ENCODE measurements around the gene C16orf89.

The C16orf89 gene

DNA sequence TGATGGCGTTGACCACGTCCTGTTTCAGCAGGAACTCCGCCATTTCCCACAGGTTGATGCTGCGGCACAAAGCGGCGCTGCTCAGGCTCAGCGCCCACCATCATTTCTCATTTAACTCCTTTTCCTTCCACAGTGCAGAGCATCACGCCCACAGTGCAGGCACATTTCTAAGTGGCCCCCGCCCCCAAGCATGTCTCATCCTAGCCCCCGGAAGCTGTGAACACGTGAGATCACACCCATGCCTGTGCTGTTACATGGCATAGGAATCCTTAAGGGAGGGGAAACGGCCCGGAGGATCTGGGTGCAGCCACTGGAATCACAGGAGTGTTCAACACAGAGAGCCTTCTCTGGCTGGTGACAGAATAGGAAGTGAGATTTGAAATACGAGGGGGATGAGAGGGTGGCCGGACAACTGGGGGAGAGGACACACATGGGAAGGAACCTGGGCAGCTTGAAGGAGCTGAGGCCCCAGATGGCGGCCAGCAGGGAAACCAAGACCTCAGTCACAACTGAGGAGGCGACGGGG lies 36.7 kb downstream of the C16orf89 start:
- DNase-seq, result no peak

DNA sequence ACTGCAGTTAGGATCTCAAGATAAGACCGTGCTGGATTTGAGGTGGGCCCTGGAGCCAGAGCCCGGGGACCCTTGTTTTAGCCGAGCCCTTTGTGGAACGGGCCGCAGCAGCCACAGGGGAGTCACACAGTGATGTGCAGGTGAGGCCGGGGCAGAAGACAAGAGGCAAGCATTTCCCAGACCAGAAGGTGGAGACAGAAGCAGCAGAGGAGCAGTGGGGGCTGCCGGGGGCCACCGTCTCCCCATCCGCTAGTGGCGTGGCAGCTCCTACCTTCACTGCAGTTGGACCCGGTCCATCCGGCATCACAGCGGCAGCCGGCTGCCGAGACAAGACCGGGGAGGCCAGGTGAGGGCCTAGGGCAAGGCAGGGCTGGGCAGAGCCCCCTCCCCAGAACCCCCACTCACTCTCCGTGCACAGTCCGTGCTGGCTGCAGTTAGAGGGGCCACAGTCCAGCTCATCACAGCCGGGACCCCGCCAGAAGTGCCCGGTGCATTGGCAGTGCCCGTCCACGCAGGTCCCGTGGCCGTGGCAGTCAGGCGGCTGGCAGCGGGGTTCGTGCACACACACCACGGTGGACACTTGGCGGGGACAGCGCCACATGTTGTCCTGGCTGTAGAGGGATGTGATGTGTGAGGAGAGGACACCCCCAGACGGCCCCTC lies 38.1 kb downstream of the C16orf89 start:
- DNase-seq, result no peak

DNA sequence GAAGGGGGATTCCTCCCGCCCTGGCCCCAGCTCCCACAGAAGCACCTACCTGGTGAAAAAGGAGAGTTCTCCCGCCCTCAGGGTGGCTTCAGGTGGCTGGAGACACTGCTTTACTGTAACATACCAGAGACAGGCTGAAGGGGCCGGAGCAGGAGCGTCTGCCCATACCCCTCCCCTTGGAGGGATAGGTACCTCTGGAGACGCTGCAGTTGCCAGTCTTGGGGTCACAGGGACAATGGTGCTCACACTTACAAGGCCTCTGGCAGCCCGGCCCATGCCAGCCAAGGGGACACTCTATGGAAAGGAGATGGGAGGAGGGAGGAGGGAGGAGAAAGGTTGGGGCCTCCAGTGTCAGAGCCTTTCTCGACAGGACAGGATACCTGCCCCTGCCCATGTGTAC lies 38.7 kb downstream of the C16orf89 start:
- DNase-seq, result no peak

DNA sequence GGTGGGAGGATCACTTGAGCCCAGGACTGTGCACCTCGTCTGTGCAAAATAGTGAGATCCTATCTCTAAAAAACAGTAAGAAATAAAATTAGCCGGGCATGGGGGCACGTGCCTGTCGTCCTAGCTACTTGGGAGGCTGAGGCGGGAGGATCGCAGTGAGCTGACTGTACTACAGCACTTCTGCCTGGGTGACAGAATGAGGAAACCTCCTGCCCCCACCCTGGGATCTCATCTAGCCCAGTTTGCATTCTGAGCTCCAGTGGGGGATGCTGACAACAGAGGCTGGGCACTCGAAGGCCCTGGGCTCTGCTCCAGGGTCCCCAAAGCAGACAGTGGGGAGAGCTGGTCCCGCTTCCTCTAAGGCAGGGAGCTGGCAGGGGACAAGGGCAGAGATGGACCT lies 39.1 kb downstream of the C16orf89 start:
- DNase-seq, result no peak

DNA sequence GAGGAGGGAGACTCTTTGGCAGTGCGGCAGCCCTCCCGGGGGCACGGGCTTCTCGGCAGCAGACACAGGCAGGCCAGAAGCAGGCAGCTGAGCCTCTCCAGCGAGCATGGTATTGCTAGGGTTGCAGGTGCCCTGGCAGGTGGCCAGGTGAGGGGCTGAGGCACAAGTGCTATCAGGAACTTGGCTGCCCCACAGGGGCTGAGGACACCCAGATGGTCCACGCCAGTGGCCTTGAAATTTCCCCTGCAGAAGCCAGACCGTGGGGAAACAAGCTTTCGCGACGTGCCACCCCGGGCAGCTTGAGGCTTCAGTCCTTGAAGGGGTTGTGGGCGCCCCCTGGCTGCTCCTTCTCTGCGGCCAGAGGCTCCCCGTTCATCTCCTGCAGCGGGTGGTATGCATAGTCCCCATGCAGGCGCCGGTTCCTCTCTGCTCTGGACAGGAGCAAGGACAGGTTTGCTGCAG lies 40.6 kb downstream of the C16orf89 start:
- DNase-seq, result no peak

DNA sequence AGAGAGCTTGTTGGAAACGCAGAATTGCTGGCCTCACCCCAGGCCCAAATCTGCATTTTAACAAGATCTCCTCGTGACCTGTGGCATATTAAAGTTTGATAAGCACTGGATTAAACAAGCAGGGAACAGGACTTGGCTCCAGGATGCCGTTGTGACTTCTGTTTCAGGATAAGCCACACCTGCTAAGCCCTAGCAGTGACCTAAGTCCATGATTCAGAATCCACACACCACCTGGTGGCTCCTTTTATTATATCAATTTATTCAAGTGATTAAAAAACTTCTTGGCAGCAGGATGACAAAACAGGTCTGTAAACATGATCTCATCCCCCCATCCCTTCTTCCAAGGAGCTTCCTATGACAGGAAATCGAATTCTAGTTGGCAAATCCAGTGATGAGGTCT lies 41.1 kb downstream of the C16orf89 start:
- no peak for DNase-seq

DNA sequence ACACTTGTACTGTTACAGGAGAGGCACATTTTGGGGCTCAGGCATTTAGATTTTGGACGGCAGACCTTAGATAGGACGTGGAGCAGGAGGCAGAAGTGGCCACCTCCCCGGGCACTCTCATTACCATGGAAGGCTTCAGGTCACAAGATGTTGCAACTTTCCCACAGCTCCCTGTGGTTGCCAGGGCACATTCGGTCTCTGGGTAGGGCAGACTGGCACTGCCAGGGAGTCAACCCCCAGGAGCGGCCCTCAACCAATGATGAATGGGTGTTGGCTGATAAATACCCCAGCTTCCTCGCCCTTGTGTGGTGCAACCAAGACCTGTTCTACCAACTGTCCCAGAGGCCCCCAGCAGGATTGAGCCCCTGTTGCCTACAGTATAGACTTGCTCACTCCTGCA lies 43.2 kb downstream of the C16orf89 start:
- no peak for DNase-seq

DNA sequence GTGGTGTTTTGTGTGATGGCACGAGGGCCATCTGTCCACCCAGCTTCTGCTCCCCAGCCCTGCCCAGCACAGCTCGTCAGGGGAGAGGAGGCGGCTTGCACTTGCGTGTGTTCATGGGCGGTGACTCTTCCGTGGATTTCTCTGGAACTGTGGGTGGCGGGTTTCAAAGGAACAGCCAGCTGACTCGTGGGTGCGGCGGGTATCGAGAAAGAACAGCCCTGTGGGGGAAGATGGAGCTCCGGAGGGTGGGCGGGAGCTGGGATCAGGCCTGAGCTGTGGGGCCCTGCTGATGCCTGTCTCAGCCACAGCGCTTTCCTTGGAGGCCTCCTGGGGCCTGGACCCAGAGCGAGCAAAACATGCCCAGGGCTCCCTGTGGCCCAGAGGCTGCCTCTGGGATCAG lies 45.2 kb downstream of the C16orf89 start:
- no peak for DNase-seq

DNA sequence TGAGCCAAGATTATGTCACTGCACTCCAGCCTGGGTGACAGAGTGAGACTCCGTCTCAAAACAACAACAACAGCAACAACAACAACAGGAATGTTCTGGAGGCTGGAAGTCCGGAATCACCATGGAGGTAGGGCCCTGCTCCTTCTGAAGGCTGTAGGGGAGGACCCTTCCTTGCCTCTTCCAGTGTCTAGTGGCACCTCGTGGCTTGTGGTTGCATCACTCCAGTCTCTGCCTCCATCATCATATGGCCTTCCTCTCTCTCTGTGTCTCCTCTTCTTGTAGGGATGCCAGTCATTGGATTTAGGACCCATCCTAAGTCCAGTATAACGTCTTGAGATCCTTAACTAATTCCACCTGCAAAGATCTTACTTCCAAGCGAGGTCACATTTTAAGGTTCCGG lies 46.0 kb downstream of the C16orf89 start:
- no peak for DNase-seq

DNA sequence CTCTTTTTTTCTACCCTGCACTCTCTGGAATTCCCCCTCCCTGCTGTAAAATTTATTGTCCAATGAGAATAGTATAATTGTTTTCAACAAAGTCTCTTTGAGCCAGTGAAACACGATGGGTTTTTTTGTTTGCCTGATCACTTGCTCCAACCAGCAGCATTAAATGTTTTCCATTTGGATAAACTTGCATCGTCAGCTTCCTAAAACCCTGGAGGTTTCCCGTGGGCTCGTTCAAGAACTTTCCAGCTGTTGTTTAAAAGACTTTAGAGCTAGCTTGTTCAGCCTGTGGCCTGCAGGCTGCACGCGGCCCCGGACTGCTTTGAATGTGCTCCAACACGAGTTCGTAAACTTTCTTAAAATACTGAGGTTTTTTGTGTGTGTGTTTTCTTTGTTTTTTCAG lies 47.0 kb downstream of the C16orf89 start:
- DNase-seq, result no peak

DNA sequence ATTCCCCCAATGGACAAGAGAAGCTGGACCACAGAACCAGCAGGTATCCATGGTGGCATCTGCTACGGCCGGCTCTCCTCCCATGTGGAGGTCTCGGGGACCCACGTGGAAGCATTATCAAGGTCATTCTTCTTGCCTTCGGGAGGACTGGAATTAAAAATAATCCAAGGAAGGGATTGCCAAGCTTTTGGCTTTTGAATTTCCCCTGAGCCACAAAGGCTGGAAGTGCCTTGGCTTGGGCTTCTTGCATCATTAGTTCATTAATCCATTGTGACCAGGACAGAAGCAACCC lies 48.1 kb downstream of the C16orf89 start:
- no peak for DNase-seq

DNA sequence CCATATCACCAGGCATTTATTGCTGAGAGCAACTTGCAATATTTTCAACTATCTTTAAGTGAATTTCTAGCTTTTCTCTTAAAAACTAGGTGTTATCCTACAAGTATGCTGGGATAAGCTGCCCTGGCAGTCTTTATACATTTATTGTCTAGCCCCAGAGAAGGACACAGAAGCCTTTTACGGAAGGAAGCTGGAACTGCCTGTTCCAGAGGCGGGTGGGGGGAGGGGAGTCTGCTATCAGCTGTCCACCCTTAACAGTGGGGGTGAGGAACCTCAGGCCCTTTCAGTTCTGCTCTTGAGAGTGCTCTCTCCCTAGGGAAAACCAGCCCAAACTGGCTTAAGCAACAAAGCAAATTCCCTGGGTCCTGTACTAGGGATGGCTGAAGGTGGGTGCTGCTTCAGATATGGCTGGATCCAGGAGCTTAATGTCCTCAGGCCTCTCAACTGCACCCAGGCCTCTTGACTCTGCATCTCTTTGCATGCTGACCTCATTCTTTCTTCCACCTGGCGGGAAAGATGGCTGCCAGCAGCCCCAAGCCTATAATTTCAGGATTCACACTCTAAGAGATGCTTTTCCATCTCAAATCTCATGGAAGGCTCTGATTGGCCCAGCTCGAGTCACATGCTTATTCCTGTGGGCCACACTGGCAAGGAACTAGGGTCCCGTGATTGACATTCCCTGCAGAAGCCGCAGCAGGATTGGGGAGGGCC lies 48.6 kb downstream of the C16orf89 start:
- DNase-seq, result no peak

DNA sequence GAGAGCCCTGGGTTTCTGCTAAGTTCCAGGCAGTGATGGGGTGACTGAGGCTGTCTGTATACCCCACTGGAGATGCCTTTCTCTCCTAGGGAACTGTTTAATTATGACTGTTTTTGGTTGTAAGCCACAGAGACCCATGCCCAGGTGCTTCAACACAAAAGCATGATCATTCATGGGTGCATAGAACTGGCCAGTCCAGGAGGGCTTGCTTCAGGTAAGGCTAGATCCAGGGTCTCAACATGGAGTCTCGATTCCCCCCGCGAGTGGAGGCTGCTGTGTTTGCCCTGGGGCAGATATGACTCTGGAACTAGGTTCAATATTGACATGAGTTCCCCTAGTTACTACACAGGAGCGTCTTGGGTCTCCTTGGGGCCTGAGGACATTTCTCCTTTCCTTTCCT lies 49.9 kb downstream of the C16orf89 start:
- no peak for DNase-seq

DNA sequence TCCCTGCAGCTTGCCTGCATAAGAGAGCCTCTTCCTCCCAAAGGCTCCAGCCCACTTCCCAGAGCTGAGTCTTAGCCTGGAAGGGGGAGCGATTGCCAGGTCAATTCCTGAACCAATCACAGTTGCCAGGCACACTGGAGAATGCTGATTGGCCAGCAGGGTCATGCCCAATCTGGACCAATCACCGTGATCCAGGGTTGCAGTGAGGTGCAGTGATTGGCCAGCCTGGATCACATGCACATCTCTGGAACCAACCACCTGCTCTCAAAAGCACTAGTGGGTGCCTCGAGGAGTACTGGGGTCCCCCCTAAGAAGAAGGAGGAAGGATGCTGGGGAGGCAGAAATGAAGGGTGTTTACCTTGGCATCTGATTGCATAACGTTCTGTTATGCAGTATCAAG lies 50.4 kb downstream of the C16orf89 start:
- no peak for DNase-seq

DNA sequence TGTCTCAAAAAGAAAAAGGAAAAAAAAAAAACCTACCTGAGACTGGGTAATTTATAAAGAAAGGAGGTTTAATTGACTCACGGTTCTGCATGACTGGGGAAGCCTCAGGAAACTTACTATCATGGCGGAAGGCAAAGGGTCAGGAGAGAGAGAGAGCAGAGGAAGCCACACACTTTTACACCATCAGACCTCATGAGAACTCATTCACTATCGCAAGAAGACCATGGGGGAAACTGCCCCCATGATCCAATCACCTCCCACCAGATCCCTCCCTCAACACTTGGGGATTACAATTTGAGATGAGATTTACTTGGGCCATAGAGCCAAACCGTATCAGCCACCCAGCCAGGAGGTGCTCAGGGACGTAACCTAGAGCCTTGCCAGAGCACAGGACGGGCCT lies 52.9 kb downstream of the C16orf89 start:
- DNase-seq, result no peak

DNA sequence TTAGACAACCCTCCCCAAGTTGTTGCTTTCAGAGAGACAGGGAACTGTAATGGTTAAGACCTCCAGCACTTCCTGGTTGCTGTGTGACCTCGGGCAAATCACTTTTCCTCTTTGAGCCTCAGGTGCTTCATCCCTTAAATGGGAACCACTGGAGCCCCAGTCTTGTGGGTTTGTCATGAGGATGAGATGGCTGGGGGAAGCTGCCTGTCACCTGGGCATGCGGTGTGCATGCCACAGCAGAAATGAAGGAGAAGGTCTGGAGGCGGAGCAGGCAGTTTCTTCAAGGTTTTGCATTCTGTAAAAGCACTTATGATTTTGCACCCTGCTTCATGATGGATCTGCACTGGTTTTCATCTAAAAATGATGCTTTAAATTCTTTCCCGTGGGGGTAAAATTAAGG lies 54.1 kb downstream of the C16orf89 start:
- DNase-seq, result no peak

DNA sequence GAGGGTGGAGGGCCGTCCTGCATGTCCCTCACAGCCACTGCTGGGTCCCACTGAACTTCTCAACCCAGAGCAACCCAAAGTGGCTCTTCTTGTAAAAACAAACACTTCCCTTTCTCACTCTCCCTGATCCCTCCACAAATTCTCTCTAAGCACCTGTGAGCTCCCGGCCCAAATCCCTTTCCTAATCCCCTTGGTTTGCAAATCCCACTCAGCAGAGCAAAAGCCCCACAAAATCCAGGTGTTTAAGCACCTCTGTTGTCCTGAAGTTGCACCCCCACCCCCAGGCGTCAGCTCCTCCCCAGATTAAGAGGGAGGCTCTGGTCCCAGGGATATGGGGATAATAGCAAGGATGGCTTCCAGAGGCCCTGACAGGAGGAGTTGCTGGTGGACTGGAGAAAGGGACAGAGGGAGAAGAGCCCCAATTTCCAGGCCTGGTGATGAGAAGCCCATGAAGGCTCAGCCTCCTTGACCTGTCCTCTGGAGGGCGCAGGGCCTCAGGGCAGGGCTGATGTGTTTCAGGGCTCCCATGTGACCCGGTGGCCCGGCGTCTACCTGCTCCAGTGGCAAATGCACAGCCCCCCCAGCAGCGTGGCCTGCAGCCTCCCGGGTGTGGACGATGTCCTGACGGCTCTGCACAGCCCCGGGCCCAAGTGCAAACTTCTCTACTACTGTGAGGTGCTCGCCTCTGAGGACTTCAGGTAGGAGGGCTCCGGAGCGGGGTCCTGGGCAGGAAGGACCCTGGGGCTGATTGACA lies 55.0 kb downstream of the C16orf89 start:
- no peak for DNase-seq

DNA sequence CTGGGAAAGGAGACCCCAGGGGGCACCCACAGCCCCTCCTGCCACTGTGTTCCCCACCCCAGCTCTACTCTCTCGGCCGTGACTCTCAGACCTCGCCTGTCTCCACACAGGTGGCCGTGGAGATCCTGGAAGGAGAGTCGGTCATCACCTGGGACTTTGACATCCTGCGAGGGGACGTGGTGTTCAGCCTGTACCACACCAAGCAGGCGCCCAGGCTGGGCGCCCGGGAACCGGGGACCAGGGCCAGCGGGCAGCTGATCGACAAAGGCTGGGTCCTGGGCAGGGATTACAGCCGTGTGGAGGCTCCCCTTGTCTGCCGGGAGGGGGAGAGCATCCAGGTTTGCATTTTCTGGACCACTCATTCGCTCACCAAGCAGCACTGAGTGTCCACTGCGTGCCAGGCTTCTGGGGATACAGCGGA lies 57.4 kb downstream of the C16orf89 start:
- DNase-seq, result no peak

DNA sequence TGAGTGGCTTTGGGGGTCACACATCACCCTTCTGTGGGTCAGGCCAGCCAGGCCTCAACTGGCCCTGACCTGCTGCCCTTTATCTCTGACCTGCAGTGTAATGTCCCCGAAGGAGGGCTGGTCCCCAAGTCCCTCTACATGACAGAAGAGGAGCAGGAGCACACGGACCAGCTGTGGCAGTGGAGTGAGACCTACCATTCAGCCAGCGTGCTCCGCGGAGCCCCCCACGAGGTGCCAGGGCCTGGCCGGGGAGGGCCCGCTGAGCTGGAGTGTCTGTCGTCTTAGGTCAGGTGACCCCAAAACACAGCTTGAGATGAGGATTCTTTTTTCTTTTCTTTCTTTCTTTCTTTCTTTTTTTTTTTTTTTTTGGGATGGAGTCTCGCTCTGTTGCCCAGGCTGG lies 58.5 kb downstream of the C16orf89 start:
- no peak for DNase-seq

DNA sequence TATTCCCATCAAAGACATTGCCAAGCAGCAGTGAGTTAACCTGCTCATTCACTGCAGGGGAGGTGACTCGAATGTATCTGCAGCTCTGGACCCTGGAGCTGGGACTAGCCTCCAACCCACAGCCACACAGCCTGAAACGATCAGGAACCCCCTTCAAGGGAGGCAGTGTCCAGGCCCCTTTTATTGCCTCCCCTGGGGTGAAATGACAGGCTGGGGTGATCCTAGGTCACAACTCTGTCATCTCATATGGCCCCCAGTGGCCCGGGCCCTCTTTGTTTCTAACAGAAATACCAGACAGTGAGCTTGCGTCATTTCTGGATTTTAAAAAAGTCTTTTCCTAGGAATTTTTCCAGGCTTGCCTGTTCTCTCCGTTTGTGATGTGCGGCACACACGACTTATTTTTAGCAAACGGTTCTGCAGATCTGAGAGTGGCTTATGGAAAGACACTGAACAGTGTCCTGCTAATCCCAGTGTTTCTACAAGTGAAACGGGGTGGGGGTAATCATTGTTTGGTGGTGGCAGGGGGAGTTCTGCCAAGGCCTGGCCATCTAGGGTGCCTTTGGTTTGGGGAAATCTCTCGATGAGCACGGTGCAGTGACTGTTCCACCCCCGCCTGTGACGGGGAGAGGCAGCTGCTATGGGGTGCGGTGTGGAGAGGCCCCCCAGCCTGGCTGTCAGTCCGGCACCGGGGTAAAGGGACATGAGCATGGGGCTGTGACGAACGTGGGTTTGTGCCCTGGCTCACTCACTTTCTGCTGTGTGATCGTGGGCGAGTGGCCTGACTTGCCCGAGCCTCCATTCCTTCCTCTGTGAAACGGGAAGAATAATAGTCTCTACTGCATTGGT lies 59.2 kb downstream of the C16orf89 start:
- no peak for DNase-seq

DNA sequence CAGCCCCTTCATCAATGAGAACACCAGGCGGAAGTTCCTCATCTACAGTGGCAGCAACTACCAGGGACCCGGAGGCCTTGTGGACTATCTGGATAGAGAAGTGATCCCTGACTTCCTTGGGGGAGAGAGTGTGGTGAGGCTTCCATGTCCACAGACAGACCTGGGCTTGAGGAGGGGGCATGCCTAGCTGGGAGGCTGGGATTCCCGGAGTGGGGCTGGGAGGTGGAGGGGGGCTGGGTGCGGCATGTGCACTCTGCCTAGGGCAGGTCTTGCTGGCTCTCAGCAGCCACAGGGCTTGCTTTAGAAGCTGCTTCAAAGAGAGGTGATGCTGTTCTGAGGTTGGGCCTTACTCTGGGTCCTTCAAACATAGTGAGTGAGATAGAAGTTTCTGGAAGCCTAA lies 59.8 kb downstream of the C16orf89 start:
- no peak for DNase-seq

DNA sequence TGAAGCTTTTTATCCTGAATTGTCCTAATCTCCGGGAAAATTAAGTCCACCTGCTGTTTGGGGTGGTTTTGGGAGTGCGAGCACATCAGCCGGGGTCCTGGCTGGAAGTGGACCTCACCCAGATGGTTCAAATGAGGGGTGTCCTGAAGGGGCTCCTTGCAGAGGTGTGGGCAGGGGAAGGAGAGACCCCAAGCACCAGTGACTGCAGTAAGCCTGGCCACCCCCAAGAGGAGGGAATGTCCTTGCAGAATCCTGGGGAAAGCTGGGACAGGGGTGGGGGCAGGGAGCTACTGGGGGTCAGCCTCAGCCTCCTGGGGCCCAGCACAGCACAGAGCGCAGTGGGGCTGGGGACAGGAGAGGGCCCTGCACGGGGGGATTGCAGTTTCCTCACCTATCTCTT lies 61.4 kb downstream of the C16orf89 start:
- DNase-seq, result no peak

DNA sequence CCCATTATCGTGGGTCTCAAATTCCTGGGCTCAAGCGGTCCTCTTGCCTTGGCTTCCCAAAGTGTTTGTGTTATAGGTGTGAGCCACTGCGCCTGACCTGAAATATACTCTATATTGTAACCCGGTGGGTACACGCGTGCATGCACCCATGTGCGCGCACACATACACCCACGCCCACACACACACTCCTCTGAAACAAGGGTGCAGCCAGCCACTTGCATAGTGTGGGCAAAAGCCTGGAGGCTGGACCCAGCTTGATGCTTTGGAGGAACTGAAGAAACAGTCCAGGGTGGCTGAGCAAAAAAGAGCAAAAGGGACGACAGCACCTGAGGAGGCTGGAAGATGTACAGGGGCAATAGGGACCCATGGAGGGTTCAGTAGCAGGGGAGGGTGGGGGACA lies 61.9 kb downstream of the C16orf89 start:
- no peak for DNase-seq

Data from right kidney (tissue), 1 donor.